Esophagus (tissue), 2 donors: ENCODE measurements around the gene DDX50. TPM values are rescaled to one million over a fixed set of nuclear protein-coding genes. Genes with fewer than 3 reads are reported as not detected.
"Not testable (repeated sequence)": the region's sequence is repeated elsewhere in the genome, so short reads cannot be mapped to it uniquely, and the experiment has no call there.

Experiments
- H3K27ac ChIP-seq, 2 donors: one replicate each; pipeline ENCODE4 v1.5.1; 2013; ENCODE audit warnings: low read depth in 2 of 2, mild to moderate bottlenecking in 2 of 2, inconsistent platforms in 1 of 2, low read length in 1 of 2, moderate library complexity in 1 of 2
- H3K27me3 ChIP-seq, 2 donors: one replicate each; pipeline ENCODE4 v1.6.1; 2013; ENCODE audit warnings: low read length in 2 of 2, control low read depth in 1 of 2, mild to moderate bottlenecking in 1 of 2; ENCODE audit not compliant: insufficient read depth in 2 of 2, control insufficient read depth in 1 of 2
- H3K36me3 ChIP-seq, 2 donors: one replicate each; pipeline ENCODE4 v1.6.1; 2013; ENCODE audit warnings: low read length in 1 of 2; ENCODE audit not compliant: control insufficient read depth in 2 of 2, insufficient read depth in 2 of 2
- H3K4me1 ChIP-seq, 2 donors: one replicate each; pipeline ENCODE4 v1.6.1; 2013; ENCODE audit warnings: low read length in 1 of 2; ENCODE audit not compliant: control insufficient read depth in 2 of 2, insufficient read depth in 2 of 2
- H3K4me3 ChIP-seq, 2 donors: one replicate each; pipeline ENCODE4 v1.5.1; 2013; ENCODE audit warnings: low read length in 2 of 2, mild to moderate bottlenecking in 2 of 2, low read depth in 1 of 2, moderate library complexity in 1 of 2
- H3K9me3 ChIP-seq, 2 donors: one replicate each; pipeline ENCODE4 v1.6.1; 2013; ENCODE audit warnings: mild to moderate bottlenecking in 2 of 2, low read depth in 1 of 2, low read length in 1 of 2, moderate library complexity in 1 of 2; ENCODE audit not compliant: control insufficient read depth in 2 of 2, insufficient read depth in 1 of 2
- WGBS, 2 donors: extraction: QIAGEN DNeasy Blood & Tissue Kit; methylation state at CpG; one replicate each; pipeline ENCODE4 v1.1.7; 2013; 5-methylcytosine and 5-hydroxymethylcytosine counted together
- polyA plus RNA-seq, 2 donors: library from polyadenylated mRNA; stranded (reverse); fragments of 200-250 nt; gene quantifications; one replicate each; pipeline ENCODE4 v1.2.3, GENCODE V29; 2013
- donor health status: healthy with polysubstance abuse.
- donor health status: Bipolar disorder and iron deficiency.

Gene DDX50
- polyA plus RNA-seq, 2 donors, result 8.8 to 20.4 TPM

GRCh38 chr10:68899186-68899745 is 1.8 kb upstream of the DDX50 start:
- no peaks in the 10 kb centered on the region for H3K27me3 ChIP-seq
- no peak overlapping the region for H3K4me3 ChIP-seq
- H3K4me1 ChIP-seq, result no peaks in the 10 kb centered on the region
- H3K9me3 ChIP-seq, result no peaks in the 10 kb centered on the region
- H3K27ac ChIP-seq, result no peak overlapping the region
- 88 to 93% methylated on average over 8 of the region's 8 CpGs for WGBS, 2 donors
- no peaks in the 10 kb centered on the region for H3K36me3 ChIP-seq

GRCh38 chr10:68900427-68901104 is 549 bp upstream of the DDX50 start:
- Histone ChIP-seq H3K36me3 (no peaks in the 10 kb centered on the region), H3K27ac (peak overlapping the region; percentile 94 to 96), H3K4me1 (no peaks in the 10 kb centered on the region), H3K4me3 (peak overlapping the region; percentile 84 to 93), H3K9me3 (no peaks in the 10 kb centered on the region), H3K27me3 (no peaks in the 10 kb centered on the region)
- 3 to 4% methylated on average over 40 of the region's 40 CpGs for WGBS, 2 donors

GRCh38 chr10:68902382-68902781 is 1.3 kb downstream of the DDX50 start:
- Histone ChIP-seq H3K36me3 (no peaks in the 10 kb centered on the region), H3K4me3 (no peak overlapping the region), H3K9me3 (no peaks in the 10 kb centered on the region), H3K27ac (no peak overlapping the region), H3K27me3 (no peaks in the 10 kb centered on the region), H3K4me1 (no peaks in the 10 kb centered on the region)
- 51 to 59% methylated on average over 5 of the region's 5 CpGs for WGBS, 2 donors

GRCh38 chr10:68924593-68924992 is 23.5 kb downstream of the DDX50 start:
- Histone ChIP-seq H3K27me3 (no peaks in the 10 kb centered on the region), H3K27ac (no peak overlapping the region), H3K36me3 (peaks cover 4 to 5% of the 10 kb centered on the region in 2 donors), H3K4me3 (no peak overlapping the region), H3K4me1 (no peaks in the 10 kb centered on the region), H3K9me3 (no peaks in the 10 kb centered on the region)

GRCh38 chr10:68925489-68925888 is 24.4 kb downstream of the DDX50 start:
- 98 to 99% methylated on average over 4 of the region's 4 CpGs for WGBS, 2 donors
- Histone ChIP-seq H3K27me3 (no peaks in the 10 kb centered on the region), H3K4me1 (no peaks in the 10 kb centered on the region), H3K36me3 (no peaks in the 10 kb centered on the region), H3K27ac (no peak overlapping the region), H3K9me3 (no peaks in the 10 kb centered on the region), H3K4me3 (no peak overlapping the region)

GRCh38 chr10:68929157-68929556 is 28.0 kb downstream of the DDX50 start:
- not testable (repeated sequence) for H3K27me3 ChIP-seq, H3K4me1 ChIP-seq, H3K27ac ChIP-seq, H3K4me3 ChIP-seq, H3K36me3 ChIP-seq, H3K9me3 ChIP-seq
- WGBS, 2 donors, result 93 to 100% methylated on average over 2 of the region's 2 CpGs

- not testable (repeated sequence) for H3K4me3 ChIP-seq, H3K4me1 ChIP-seq, H3K9me3 ChIP-seq, H3K36me3 ChIP-seq, H3K27ac ChIP-seq, H3K27me3 ChIP-seq
- 96 to 97% methylated on average over 8 of the region's 8 CpGs for WGBS, 2 donors
Observed at GRCh38 chr10:68929888-68930287, 28.8 kb downstream of the DDX50 start.

GRCh38 chr10:68932860-68933259 is 31.7 kb downstream of the DDX50 start:
- H3K4me3 ChIP-seq, H3K27me3 ChIP-seq, H3K36me3 ChIP-seq, H3K4me1 ChIP-seq, H3K27ac ChIP-seq, H3K9me3 ChIP-seq: not testable (repeated sequence)
- 91 to 98% methylated on average over 3 of the region's 3 CpGs for WGBS, 2 donors

GRCh38 chr10:68934994-68935393 is 33.9 kb downstream of the DDX50 start:
- Histone ChIP-seq H3K9me3 (no peaks in the 10 kb centered on the region), H3K27me3 (no peaks in the 10 kb centered on the region), H3K36me3 (no peaks in the 10 kb centered on the region)

GRCh38 chr10:68938117-68938516 is 37.0 kb downstream of the DDX50 start:
- Histone ChIP-seq H3K36me3 (no peaks in the 10 kb centered on the region), H3K4me1 (no peaks in the 10 kb centered on the region), H3K9me3 (no peaks in the 10 kb centered on the region), H3K4me3 (no peak overlapping the region), H3K27ac (no peak overlapping the region), H3K27me3 (no peaks in the 10 kb centered on the region)
- 69 to 72% methylated on average over 2 of the region's 2 CpGs for WGBS, 2 donors

More at GRCh38 chr10:68934994-68935393, 33.9 kb downstream of the DDX50 start:
- Histone ChIP-seq H3K4me1 (no peaks in the 10 kb centered on the region), H3K27ac (no peak overlapping the region), H3K4me3 (no peak overlapping the region)
